RPMI7951 (cell line): ENCODE results near the gene PROZ. TPM values are rescaled to one million over a fixed set of nuclear protein-coding genes. Genes with fewer than 3 reads are reported as not detected.
"Not testable (repeated sequence)": the region's sequence is repeated elsewhere in the genome, so short reads cannot be mapped to it uniquely, and the experiment has no call there.

Source experiments
- DNase-seq: peaks from one replicate; pipeline ENCODE4 v3.0.0-alpha.2; 2012; ENCODE audit warnings: low read depth
- total RNA-seq: library from RNA; depleted of rRNA; stranded (reverse); fragments of >200 nt; shearing (Covaris generic); gene quantifications from 2 replicates; pipeline ENCODE4 v1.2.3, GENCODE V29; 2014

The PROZ gene
- total RNA-seq, 1 experiment from 2014 or later = not detected

- DNase-seq = no peak
Measured at GRCh38 chr13:113155982-113156655, 2.3 kb upstream of the PROZ start.

GRCh38 chr13:113157206-113157928 lies 1.1 kb upstream of the PROZ start:
- DNase-seq = no peak

GRCh38 chr13:113158946-113159345 lies 498 bp downstream of the PROZ start:
- DNase-seq = no peak

GRCh38 chr13:113159701-113160100 lies 1.3 kb downstream of the PROZ start:
- DNase-seq = no peak

- DNase-seq = no peak
Measured at GRCh38 chr13:113160983-113161382, 2.5 kb downstream of the PROZ start.

- no peak for DNase-seq
Measured at GRCh38 chr13:113161433-113161832, 3.0 kb downstream of the PROZ start.

- DNase-seq = not testable (repeated sequence)
Measured at GRCh38 chr13:113161975-113162374, 3.5 kb downstream of the PROZ start.

- no peak for DNase-seq
Measured at GRCh38 chr13:113162783-113163685, 4.6 kb downstream of the PROZ start.

- no peak for DNase-seq
Measured at GRCh38 chr13:113164492-113164891, 6.0 kb downstream of the PROZ start.

GRCh38 chr13:113166266-113166665 lies 7.8 kb downstream of the PROZ start:
- no peak for DNase-seq

- no peak for DNase-seq
Measured at GRCh38 chr13:113166681-113167080, 8.2 kb downstream of the PROZ start.

- DNase-seq = no peak
Measured at GRCh38 chr13:113167155-113167554, 8.7 kb downstream of the PROZ start.

GRCh38 chr13:113167575-113167974 lies 9.1 kb downstream of the PROZ start:
- no peak for DNase-seq

GRCh38 chr13:113168211-113168610 lies 9.8 kb downstream of the PROZ start:
- no peak for DNase-seq

- no peak for DNase-seq
Measured at GRCh38 chr13:113169277-113170272, 11.1 kb downstream of the PROZ start.

GRCh38 chr13:113170511-113170910 lies 12.1 kb downstream of the PROZ start:
- DNase-seq = no peak

- DNase-seq = no peak
Measured at GRCh38 chr13:113171250-113172125, 13.0 kb downstream of the PROZ start.

- no peak for DNase-seq
Measured at GRCh38 chr13:113172419-113172926, 14.0 kb downstream of the PROZ start.

- DNase-seq = no peak
Measured at GRCh38 chr13:113176280-113176679, 17.8 kb downstream of the PROZ start.

- no peak for DNase-seq
Measured at GRCh38 chr13:113176822-113177221, 18.4 kb downstream of the PROZ start.
